ENCODE measurements around the gene RPS6KA4.

Gene RPS6KA4

GRCh38 chr11:64378335-64378880 is 19.4 kb downstream of the RPS6KA4 start:
- Histone ChIP-seq H3K27me3 (ENCODE audit: insufficient read depth, low read depth) (peaks cover 20% of the 10 kb centered on the region), H3K36me3 (ENCODE audit: insufficient read depth) (no peaks in the 10 kb centered on the region), H2AFZ (ENCODE audit: low read depth) (no peak overlapping the region), H3K4me3 (IDR thresholded peaks at IDR 0.05; ENCODE audit: insufficient read depth, low read depth, low read length) (no peak overlapping the region), H4K20me1 (ENCODE audit: insufficient read depth) (no peaks in the 10 kb centered on the region), H3K9ac (no peak overlapping the region), H3K4me1 (ENCODE audit: low read depth, poor library complexity, severe bottlenecking) (no peaks in the 10 kb centered on the region), H3K4me2 (no peak overlapping the region), H3K27ac (no peak overlapping the region), H3K79me2 (ENCODE audit: insufficient read depth, low read depth) (no peaks in the 10 kb centered on the region)
- TF ChIP-seq CTCF (conservative IDR thresholded peaks at IDR 0.05; ENCODE audit: low read depth, low read length), result no peak

GRCh38 chr11:64379160-64379559 is 20.2 kb downstream of the RPS6KA4 start:
- TF ChIP-seq CTCF (conservative IDR thresholded peaks at IDR 0.05; ENCODE audit: low read depth, low read length), result no peak
- H3K36me3 ChIP-seq (ENCODE audit: insufficient read depth), result no peaks in the 10 kb centered on the region
- no peak overlapping the region for H3K4me3 ChIP-seq (IDR thresholded peaks at IDR 0.05; ENCODE audit: insufficient read depth, low read depth, low read length)
- peaks cover 28% of the 10 kb centered on the region for H3K27me3 ChIP-seq (ENCODE audit: insufficient read depth, low read depth)
- H3K4me2 ChIP-seq, result no peak overlapping the region
- H3K9ac ChIP-seq, result no peak overlapping the region
- no peak overlapping the region for H2AFZ ChIP-seq (ENCODE audit: low read depth)
- no peaks in the 10 kb centered on the region for H3K4me1 ChIP-seq (ENCODE audit: low read depth, poor library complexity, severe bottlenecking)
- H4K20me1 ChIP-seq (ENCODE audit: insufficient read depth), result no peaks in the 10 kb centered on the region
- H3K79me2 ChIP-seq (ENCODE audit: insufficient read depth, low read depth), result no peaks in the 10 kb centered on the region
- no peak overlapping the region for H3K27ac ChIP-seq

GRCh38 chr11:64379817-64380709 is 21.1 kb downstream of the RPS6KA4 start:
- Histone ChIP-seq H4K20me1 (ENCODE audit: insufficient read depth) (no peaks in the 10 kb centered on the region), H3K4me1 (ENCODE audit: low read depth, poor library complexity, severe bottlenecking) (no peaks in the 10 kb centered on the region), H3K79me2 (ENCODE audit: insufficient read depth, low read depth) (no peaks in the 10 kb centered on the region), H3K4me2 (no peak overlapping the region), H3K27me3 (ENCODE audit: insufficient read depth, low read depth) (peaks cover 37% of the 10 kb centered on the region), H3K9ac (no peak overlapping the region), H2AFZ (ENCODE audit: low read depth) (no peak overlapping the region), H3K27ac (no peak overlapping the region), H3K36me3 (ENCODE audit: insufficient read depth) (no peaks in the 10 kb centered on the region), H3K4me3 (IDR thresholded peaks at IDR 0.05; ENCODE audit: insufficient read depth, low read depth, low read length) (no peak overlapping the region)
- TF ChIP-seq CTCF (conservative IDR thresholded peaks at IDR 0.05; ENCODE audit: low read depth, low read length), result no peak

- Histone ChIP-seq H3K79me2 (ENCODE audit: insufficient read depth, low read depth) (no peaks in the 10 kb centered on the region), H4K20me1 (ENCODE audit: insufficient read depth) (no peaks in the 10 kb centered on the region), H3K4me2 (no peak overlapping the region), H3K27me3 (ENCODE audit: insufficient read depth, low read depth) (peaks cover 50% of the 10 kb centered on the region), H3K36me3 (ENCODE audit: insufficient read depth) (no peaks in the 10 kb centered on the region), H3K27ac (no peak overlapping the region), H3K4me3 (IDR thresholded peaks at IDR 0.05; ENCODE audit: insufficient read depth, low read depth, low read length) (no peak overlapping the region), H3K4me1 (ENCODE audit: low read depth, poor library complexity, severe bottlenecking) (no peaks in the 10 kb centered on the region), H2AFZ (ENCODE audit: low read depth) (no peak overlapping the region), H3K9ac (no peak overlapping the region)
- no peak for TF ChIP-seq CTCF (conservative IDR thresholded peaks at IDR 0.05; ENCODE audit: low read depth, low read length)
These were observed 22.4 kb downstream of the RPS6KA4 start for GRCh38 chr11:64381350-64381749.
